ENCODE data around the gene FGD5.

DNA sequence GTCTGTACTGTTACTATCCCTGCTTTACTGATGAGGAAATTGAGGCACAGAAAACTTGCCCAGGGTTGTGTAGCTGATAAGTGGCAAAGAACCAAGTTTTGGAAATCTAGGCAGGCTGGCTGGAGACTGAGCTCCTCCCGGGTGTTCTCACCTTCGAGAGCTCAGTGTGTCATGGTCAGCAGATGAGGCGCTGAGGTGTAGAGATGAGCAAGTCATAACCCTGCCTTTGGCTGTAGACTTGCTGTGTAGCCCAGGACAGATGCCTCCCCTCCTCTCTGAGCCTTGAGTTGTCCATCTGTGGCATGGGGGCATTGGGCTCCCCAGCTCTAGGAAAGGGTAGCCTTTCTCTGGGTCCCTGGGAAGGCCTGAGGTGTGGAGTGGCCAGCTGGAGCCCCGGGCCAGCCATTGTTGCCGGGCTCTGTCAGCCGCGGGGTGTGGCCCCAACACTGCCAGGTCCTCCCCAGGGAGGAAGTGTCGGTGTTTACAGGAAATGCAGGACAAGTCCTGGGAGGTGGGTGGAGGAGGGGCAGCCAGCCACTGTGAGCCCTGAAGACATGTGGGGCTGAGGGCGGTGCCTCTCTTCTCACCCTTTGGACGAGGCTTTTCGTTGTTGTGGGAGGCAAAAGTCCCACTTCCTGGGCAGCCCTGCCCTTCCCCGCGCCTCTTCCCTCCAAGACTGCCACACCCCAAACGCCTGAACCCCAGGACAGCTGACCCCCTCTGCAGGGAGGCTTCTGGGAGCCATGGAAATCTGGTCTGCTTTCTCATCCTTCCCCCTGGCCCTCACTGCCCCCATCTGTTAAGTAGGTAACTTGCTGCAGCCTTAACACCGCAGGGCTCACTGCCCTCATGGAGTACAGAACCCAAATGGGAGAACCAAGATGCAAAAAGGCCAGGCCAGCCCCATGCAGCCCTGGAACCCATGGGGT, 29.1 kb downstream of the FGD5 start:
- TF ChIP-seq, protein P1, sequence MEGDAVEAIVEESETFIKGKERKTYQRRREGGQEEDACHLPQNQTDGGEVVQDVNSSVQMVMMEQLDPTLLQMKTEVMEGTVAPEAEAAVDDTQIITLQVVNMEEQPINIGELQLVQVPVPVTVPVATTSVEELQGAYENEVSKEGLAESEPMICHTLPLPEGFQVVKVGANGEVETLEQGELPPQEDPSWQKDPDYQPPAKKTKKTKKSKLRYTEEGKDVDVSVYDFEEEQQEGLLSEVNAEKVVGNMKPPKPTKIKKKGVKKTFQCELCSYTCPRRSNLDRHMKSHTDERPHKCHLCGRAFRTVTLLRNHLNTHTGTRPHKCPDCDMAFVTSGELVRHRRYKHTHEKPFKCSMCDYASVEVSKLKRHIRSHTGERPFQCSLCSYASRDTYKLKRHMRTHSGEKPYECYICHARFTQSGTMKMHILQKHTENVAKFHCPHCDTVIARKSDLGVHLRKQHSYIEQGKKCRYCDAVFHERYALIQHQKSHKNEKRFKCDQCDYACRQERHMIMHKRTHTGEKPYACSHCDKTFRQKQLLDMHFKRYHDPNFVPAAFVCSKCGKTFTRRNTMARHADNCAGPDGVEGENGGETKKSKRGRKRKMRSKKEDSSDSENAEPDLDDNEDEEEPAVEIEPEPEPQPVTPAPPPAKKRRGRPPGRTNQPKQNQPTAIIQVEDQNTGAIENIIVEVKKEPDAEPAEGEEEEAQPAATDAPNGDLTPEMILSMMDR (IDR thresholded peaks at IDR 0.05; ENCODE audit: low read length): no peak
- no peak for TF ChIP-seq EZH2 (IDR thresholded peaks at IDR 0.05; ENCODE audit: borderline replicate concordance, low read length)
